ENCODE results near the gene RIN3. TPM values are rescaled to one million over a fixed set of nuclear protein-coding genes. Genes with fewer than 3 reads are reported as not detected.

RIN3 gene
- total RNA-seq, 1 donor from 2014 or later = 12.7 TPM

DNA sequence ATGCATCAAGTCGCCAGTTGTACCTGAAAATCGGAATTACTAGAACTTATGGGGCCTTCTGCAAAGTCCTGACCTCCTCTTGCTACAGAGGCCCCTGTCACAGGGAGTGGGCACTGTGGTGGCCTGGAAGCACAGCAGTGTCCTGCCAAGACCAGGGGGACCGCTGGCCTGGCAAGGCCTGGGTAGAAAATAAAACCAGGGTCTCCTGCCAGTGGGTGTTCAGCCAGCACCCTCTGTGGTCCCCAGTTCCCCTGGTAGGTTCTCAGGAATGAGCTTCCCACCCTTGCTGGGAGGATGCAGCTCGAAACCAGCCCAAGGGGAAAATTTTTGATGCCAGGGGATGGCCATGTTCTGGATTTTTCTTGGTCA lies 43.9 kb downstream of the RIN3 start:
- no peaks in the 10 kb centered on the region for H3K36me3 Mint-ChIP-seq (ENCODE audit: low read depth)
- no peaks in the 10 kb centered on the region for H3K9me3 Mint-ChIP-seq
- TF ChIP-seq, protein P1, sequence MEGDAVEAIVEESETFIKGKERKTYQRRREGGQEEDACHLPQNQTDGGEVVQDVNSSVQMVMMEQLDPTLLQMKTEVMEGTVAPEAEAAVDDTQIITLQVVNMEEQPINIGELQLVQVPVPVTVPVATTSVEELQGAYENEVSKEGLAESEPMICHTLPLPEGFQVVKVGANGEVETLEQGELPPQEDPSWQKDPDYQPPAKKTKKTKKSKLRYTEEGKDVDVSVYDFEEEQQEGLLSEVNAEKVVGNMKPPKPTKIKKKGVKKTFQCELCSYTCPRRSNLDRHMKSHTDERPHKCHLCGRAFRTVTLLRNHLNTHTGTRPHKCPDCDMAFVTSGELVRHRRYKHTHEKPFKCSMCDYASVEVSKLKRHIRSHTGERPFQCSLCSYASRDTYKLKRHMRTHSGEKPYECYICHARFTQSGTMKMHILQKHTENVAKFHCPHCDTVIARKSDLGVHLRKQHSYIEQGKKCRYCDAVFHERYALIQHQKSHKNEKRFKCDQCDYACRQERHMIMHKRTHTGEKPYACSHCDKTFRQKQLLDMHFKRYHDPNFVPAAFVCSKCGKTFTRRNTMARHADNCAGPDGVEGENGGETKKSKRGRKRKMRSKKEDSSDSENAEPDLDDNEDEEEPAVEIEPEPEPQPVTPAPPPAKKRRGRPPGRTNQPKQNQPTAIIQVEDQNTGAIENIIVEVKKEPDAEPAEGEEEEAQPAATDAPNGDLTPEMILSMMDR (conservative IDR thresholded peaks at IDR 0.05) = no peak
- no peak overlapping the region for H3K4me3 Mint-ChIP-seq
- H3K4me1 Mint-ChIP-seq = no peaks in the 10 kb centered on the region
- no peaks in the 10 kb centered on the region for H3K27me3 Mint-ChIP-seq (ENCODE audit: low read depth)
- H3K27ac Mint-ChIP-seq (ENCODE audit: unreplicated experiment) = no peak overlapping the region
- DNase-seq (ENCODE audit: low read depth, low spot score) = no peak

DNA sequence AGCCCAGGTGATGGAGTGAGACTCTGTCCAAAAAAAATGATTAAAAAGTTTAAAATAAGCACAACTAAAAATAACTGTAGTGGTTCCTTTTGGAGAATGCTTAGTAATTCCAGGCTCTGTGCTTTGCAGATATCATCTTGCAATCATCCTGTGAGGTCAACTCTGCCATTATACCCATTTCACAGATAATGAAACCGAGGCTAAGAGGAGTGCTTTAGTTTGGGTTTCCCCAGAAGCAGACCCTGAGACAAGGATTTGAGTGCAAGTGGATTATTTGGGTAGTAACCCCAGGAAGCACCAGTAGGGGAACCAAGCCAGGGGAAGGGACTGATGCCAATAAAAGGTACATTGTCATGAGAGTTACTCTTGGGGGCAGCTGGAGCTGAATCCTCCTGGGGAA lies 44.7 kb downstream of the RIN3 start:
- no peaks in the 10 kb centered on the region for H3K4me1 Mint-ChIP-seq
- H3K9me3 Mint-ChIP-seq = no peaks in the 10 kb centered on the region
- no peak for DNase-seq (ENCODE audit: low read depth, low spot score)
- H3K27ac Mint-ChIP-seq (ENCODE audit: unreplicated experiment) = no peak overlapping the region
- TF ChIP-seq, protein P1 (conservative IDR thresholded peaks at IDR 0.05) = no peak
- H3K36me3 Mint-ChIP-seq (ENCODE audit: low read depth) = no peaks in the 10 kb centered on the region
- no peaks in the 10 kb centered on the region for H3K27me3 Mint-ChIP-seq (ENCODE audit: low read depth)
- H3K4me3 Mint-ChIP-seq = no peak overlapping the region

DNA sequence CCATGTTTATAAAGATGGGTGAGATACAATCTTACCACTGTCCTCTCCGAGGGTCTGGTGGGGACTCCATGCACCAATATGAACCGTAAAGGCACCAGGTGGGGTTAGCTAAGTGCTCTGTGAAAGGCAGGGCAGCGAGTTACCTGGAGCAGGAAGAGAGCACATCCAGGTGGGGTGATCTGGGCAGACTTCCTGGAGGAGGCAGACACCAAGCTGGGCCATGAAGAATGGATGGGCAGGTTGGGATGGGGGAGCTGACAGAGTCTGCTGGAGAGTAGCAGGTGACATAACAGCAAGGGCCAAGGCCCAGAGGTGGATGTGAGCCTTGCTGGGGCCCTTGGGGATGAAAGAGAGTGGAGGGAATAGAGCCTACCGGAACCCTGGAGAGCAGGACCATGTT lies 45.9 kb downstream of the RIN3 start:
- Mint-ChIP-seq H3K4me3 (no peak overlapping the region), H3K27ac (ENCODE audit: unreplicated experiment) (no peak overlapping the region), H3K4me1 (no peaks in the 10 kb centered on the region), H3K27me3 (ENCODE audit: low read depth) (no peaks in the 10 kb centered on the region), H3K9me3 (no peaks in the 10 kb centered on the region), H3K36me3 (ENCODE audit: low read depth) (peaks cover under 1% of the 10 kb centered on the region)
- DNase-seq (ENCODE audit: low read depth, low spot score) = no peak
- TF ChIP-seq, protein P1 (conservative IDR thresholded peaks at IDR 0.05) = no peak

DNA sequence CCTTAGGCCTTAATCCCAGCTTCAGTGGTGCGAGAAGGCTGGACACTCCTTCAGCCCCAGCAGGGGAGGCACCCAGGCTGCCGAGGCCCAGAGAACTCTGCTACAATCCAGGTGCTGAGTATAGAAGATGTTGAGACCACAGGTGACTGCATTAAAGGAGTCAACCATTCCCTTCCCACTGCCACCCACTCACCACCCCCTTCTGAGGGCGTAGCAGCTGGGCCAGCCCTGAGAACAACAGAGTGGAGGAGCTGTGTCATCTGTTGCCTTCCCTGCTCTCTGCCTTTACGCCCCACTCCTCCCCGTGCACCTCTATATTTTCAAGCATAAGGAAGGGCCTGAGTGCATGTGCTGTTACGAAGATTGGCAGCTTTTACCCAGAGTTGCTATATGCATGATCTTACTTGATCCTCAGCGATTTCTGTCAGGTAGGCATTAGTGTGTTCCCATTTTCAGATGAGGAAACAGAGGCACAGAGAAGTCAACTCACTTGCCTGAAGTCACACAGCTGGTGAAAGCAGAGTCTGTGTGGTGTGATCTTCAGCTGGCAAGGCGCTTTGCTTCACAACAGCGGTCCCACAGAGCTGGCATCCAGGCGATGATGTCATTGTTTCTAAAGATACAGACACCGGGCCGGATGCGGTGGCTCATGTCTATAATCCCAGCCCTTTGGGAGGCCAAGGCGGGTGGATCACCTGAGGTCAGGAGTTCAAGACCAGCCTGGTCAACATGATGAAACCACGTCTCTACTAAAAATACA lies 46.7 kb downstream of the RIN3 start:
- H3K36me3 Mint-ChIP-seq (ENCODE audit: low read depth) = peaks cover 3% of the 10 kb centered on the region
- peak overlapping the region; percentile 43 for H3K27ac Mint-ChIP-seq (ENCODE audit: unreplicated experiment)
- H3K4me1 Mint-ChIP-seq = peaks cover 3% of the 10 kb centered on the region
- no peaks in the 10 kb centered on the region for H3K9me3 Mint-ChIP-seq
- H3K4me3 Mint-ChIP-seq = no peak overlapping the region
- DNase-seq (ENCODE audit: low read depth, low spot score) = no peak
- TF ChIP-seq, protein P1 (conservative IDR thresholded peaks at IDR 0.05) = no peak
- H3K27me3 Mint-ChIP-seq (ENCODE audit: low read depth) = no peaks in the 10 kb centered on the region

DNA sequence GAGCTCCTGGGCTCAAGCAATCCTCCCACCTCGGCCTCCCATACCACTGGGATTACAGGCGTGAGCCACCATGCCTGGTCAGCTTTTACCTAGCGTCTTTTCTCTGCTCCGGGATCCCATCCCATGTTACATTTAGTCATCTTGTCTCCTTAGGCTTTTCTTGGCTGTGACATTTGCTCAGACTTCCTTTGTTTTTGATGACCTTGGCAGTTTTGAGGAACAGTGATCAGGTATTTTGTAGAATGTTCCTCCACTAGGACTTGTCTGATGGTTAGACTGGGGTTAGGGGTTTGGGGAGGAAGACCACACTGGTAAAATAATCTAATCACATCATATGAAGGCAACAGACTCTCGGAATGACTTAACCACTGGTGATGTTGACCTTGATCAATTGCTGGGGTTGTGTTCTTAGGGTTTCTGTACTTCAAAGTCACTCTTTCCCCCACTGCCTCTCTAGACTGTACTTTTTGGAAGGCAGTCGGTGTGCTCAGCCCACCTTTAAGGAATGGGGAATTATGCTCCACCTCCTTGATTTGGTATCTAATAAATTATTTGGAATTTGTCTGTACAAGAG lies 48.4 kb downstream of the RIN3 start:
- Mint-ChIP-seq H3K27ac (ENCODE audit: unreplicated experiment) (no peak overlapping the region), H3K27me3 (ENCODE audit: low read depth) (no peaks in the 10 kb centered on the region), H3K9me3 (no peaks in the 10 kb centered on the region), H3K4me3 (no peak overlapping the region), H3K36me3 (ENCODE audit: low read depth) (peaks cover 5% of the 10 kb centered on the region), H3K4me1 (peaks cover 3% of the 10 kb centered on the region)
- no peak for DNase-seq (ENCODE audit: low read depth, low spot score)
- TF ChIP-seq, protein P1 (conservative IDR thresholded peaks at IDR 0.05) = no peak

Data from neural crest cell (in vitro differentiated cells).